ENCODE data around the gene ETV6. TPM values are rescaled to one million over a fixed set of nuclear protein-coding genes. Genes with fewer than 3 reads are reported as not detected.

ETV6 gene
- total and polyA plus RNA-seq, 9 of the 15 experiments (the other 6 are each of a cell fraction or from before 2014, with no cell fraction given) = 0.81 to 12.7 (median 4.1) TPM

GRCh38 chr12:11798856-11799501, 149.5 kb downstream of the ETV6 start (continued):
- TF ChIP-seq, protein P1, sequence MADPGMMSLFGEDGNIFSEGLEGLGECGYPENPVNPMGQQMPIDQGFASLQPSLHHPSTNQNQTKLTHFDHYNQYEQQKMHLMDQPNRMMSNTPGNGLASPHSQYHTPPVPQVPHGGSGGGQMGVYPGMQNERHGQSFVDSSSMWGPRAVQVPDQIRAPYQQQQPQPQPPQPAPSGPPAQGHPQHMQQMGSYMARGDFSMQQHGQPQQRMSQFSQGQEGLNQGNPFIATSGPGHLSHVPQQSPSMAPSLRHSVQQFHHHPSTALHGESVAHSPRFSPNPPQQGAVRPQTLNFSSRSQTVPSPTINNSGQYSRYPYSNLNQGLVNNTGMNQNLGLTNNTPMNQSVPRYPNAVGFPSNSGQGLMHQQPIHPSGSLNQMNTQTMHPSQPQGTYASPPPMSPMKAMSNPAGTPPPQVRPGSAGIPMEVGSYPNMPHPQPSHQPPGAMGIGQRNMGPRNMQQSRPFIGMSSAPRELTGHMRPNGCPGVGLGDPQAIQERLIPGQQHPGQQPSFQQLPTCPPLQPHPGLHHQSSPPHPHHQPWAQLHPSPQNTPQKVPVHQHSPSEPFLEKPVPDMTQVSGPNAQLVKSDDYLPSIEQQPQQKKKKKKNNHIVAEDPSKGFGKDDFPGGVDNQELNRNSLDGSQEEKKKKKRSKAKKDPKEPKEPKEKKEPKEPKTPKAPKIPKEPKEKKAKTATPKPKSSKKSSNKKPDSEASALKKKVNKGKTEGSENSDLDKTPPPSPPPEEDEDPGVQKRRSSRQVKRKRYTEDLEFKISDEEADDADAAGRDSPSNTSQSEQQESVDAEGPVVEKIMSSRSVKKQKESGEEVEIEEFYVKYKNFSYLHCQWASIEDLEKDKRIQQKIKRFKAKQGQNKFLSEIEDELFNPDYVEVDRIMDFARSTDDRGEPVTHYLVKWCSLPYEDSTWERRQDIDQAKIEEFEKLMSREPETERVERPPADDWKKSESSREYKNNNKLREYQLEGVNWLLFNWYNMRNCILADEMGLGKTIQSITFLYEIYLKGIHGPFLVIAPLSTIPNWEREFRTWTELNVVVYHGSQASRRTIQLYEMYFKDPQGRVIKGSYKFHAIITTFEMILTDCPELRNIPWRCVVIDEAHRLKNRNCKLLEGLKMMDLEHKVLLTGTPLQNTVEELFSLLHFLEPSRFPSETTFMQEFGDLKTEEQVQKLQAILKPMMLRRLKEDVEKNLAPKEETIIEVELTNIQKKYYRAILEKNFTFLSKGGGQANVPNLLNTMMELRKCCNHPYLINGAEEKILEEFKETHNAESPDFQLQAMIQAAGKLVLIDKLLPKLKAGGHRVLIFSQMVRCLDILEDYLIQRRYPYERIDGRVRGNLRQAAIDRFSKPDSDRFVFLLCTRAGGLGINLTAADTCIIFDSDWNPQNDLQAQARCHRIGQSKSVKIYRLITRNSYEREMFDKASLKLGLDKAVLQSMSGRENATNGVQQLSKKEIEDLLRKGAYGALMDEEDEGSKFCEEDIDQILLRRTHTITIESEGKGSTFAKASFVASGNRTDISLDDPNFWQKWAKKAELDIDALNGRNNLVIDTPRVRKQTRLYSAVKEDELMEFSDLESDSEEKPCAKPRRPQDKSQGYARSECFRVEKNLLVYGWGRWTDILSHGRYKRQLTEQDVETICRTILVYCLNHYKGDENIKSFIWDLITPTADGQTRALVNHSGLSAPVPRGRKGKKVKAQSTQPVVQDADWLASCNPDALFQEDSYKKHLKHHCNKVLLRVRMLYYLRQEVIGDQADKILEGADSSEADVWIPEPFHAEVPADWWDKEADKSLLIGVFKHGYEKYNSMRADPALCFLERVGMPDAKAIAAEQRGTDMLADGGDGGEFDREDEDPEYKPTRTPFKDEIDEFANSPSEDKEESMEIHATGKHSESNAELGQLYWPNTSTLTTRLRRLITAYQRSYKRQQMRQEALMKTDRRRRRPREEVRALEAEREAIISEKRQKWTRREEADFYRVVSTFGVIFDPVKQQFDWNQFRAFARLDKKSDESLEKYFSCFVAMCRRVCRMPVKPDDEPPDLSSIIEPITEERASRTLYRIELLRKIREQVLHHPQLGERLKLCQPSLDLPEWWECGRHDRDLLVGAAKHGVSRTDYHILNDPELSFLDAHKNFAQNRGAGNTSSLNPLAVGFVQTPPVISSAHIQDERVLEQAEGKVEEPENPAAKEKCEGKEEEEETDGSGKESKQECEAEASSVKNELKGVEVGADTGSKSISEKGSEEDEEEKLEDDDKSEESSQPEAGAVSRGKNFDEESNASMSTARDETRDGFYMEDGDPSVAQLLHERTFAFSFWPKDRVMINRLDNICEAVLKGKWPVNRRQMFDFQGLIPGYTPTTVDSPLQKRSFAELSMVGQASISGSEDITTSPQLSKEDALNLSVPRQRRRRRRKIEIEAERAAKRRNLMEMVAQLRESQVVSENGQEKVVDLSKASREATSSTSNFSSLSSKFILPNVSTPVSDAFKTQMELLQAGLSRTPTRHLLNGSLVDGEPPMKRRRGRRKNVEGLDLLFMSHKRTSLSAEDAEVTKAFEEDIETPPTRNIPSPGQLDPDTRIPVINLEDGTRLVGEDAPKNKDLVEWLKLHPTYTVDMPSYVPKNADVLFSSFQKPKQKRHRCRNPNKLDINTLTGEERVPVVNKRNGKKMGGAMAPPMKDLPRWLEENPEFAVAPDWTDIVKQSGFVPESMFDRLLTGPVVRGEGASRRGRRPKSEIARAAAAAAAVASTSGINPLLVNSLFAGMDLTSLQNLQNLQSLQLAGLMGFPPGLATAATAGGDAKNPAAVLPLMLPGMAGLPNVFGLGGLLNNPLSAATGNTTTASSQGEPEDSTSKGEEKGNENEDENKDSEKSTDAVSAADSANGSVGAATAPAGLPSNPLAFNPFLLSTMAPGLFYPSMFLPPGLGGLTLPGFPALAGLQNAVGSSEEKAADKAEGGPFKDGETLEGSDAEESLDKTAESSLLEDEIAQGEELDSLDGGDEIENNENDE (IDR thresholded peaks at IDR 0.05; ENCODE audit: low read depth, low read length) = no peak
- TF ChIP-seq, protein P2, sequence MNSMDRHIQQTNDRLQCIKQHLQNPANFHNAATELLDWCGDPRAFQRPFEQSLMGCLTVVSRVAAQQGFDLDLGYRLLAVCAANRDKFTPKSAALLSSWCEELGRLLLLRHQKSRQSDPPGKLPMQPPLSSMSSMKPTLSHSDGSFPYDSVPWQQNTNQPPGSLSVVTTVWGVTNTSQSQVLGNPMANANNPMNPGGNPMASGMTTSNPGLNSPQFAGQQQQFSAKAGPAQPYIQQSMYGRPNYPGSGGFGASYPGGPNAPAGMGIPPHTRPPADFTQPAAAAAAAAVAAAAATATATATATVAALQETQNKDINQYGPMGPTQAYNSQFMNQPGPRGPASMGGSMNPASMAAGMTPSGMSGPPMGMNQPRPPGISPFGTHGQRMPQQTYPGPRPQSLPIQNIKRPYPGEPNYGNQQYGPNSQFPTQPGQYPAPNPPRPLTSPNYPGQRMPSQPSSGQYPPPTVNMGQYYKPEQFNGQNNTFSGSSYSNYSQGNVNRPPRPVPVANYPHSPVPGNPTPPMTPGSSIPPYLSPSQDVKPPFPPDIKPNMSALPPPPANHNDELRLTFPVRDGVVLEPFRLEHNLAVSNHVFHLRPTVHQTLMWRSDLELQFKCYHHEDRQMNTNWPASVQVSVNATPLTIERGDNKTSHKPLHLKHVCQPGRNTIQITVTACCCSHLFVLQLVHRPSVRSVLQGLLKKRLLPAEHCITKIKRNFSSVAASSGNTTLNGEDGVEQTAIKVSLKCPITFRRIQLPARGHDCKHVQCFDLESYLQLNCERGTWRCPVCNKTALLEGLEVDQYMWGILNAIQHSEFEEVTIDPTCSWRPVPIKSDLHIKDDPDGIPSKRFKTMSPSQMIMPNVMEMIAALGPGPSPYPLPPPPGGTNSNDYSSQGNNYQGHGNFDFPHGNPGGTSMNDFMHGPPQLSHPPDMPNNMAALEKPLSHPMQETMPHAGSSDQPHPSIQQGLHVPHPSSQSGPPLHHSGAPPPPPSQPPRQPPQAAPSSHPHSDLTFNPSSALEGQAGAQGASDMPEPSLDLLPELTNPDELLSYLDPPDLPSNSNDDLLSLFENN (IDR thresholded peaks at IDR 0.05; ENCODE audit: low read depth in 2 of 2, low read length in 2 of 2) = peak in 1 of 2 experiments; percentile 93; a peak in 2 of 4 replicates
- TF ChIP-seq GATAD2A (IDR thresholded peaks at IDR 0.05) (no peak), SMARCB1 (IDR thresholded peaks at IDR 0.05; ENCODE audit: insufficient read length, low read depth) (no peak), PPARD (CRISPR knock-in tag; IDR thresholded peaks at IDR 0.05) (no peak), ZKSCAN1 (IDR thresholded peaks at IDR 0.05; ENCODE audit: low read depth, low read length) (no peak), HDAC2 (IDR thresholded peaks at IDR 0.05) (no peak), HMG20A (CRISPR knock-in tag; conservative IDR thresholded peaks at IDR 0.05) (no peak), MED1 (CRISPR knock-in tag; IDR thresholded peaks at IDR 0.05; ENCODE audit: borderline replicate concordance) (no peak)
